ENCODE results near the gene PHLDB3.

DNA sequence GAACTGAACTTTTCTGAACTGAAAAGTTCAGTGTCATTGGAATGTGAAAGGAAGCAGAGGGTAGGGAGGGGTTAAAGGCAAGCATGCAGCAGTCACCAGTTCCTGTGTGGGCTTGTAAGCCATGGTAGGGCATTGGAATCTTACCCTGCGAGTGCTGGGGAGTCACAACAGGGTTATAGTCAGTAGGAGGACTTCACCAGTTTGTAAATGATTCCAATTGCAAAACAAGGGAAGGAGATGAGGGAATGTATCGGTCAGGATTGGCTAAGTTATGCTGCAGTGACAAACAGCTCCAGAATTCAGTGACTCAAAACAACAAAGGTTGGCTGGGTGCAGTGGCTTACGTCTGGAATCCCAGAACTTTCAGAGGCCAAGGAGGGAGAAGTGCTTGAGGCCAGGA, 52.0 kb downstream of the PHLDB3 start:
- TF ChIP-seq, protein P1, sequence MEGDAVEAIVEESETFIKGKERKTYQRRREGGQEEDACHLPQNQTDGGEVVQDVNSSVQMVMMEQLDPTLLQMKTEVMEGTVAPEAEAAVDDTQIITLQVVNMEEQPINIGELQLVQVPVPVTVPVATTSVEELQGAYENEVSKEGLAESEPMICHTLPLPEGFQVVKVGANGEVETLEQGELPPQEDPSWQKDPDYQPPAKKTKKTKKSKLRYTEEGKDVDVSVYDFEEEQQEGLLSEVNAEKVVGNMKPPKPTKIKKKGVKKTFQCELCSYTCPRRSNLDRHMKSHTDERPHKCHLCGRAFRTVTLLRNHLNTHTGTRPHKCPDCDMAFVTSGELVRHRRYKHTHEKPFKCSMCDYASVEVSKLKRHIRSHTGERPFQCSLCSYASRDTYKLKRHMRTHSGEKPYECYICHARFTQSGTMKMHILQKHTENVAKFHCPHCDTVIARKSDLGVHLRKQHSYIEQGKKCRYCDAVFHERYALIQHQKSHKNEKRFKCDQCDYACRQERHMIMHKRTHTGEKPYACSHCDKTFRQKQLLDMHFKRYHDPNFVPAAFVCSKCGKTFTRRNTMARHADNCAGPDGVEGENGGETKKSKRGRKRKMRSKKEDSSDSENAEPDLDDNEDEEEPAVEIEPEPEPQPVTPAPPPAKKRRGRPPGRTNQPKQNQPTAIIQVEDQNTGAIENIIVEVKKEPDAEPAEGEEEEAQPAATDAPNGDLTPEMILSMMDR (IDR thresholded peaks at IDR 0.05), result no peak
- TF ChIP-seq POLR2A (IDR thresholded peaks at IDR 0.05), result no peak

Measured in breast epithelium (tissue), 3 donors.